Activated T-helper 2 cell treated with anti-CD3 and anti-CD28 coated beads, Interferon-gamma antibody, Interleukin-2, Interleukin-4, amounts not matched to agents 10 μg/mL and 5 μg/mL and 100 μg/mL, durations not matched to agents 14 hours and 24 hours and 36 hours (primary cell): ENCODE measurements around the gene TRPM7. TPM values are rescaled to one million over a fixed set of nuclear protein-coding genes. Genes with fewer than 3 reads are reported as not detected.
A peak's percentile ranks its signal among the peaks of the same experiment; 100 is the strongest.
"Not testable (repeated sequence)": the region's sequence is repeated elsewhere in the genome, so short reads cannot be mapped to it uniquely, and the experiment has no call there.

Experiments
- DNase-seq: peaks from one replicate; pipeline ENCODE4 v3.0.0; 2021; ENCODE audit warnings: low spot score
- H3K27ac Mint-ChIP-seq: one replicate; pipeline ENCODE4 v1.8.0; 2021; ENCODE audit warnings: mixed read lengths
- H3K27me3 Mint-ChIP-seq: one replicate; pipeline ENCODE4 v1.8.0; 2021; ENCODE audit warnings: low read depth, mixed read lengths
- H3K36me3 Mint-ChIP-seq: one replicate; pipeline ENCODE4 v1.8.0; 2021; ENCODE audit warnings: low read depth, mixed read lengths
- H3K4me1 Mint-ChIP-seq: one replicate; pipeline ENCODE4 v1.8.0; 2021; ENCODE audit warnings: low read depth, mixed read lengths
- H3K4me3 Mint-ChIP-seq: one replicate; pipeline ENCODE4 v1.8.0; 2021; ENCODE audit warnings: low read depth, mild to moderate bottlenecking, moderate library complexity, mixed read lengths
- H3K9me3 Mint-ChIP-seq: one replicate; pipeline ENCODE4 v1.8.0; 2021; ENCODE audit warnings: mixed read lengths
- intact Hi-C: fragments of 100-400 bp; cut with micrococcal nuclease; formaldehyde crosslinking; loops from one replicate; pipeline ENCODE4 v1.15.1; 2023
- total RNA-seq: library from RNA; stranded (reverse); gene quantifications from 2 replicates; pipeline ENCODE4 v1.2.3, GENCODE V29; 2022

The TRPM7 gene, protein sequence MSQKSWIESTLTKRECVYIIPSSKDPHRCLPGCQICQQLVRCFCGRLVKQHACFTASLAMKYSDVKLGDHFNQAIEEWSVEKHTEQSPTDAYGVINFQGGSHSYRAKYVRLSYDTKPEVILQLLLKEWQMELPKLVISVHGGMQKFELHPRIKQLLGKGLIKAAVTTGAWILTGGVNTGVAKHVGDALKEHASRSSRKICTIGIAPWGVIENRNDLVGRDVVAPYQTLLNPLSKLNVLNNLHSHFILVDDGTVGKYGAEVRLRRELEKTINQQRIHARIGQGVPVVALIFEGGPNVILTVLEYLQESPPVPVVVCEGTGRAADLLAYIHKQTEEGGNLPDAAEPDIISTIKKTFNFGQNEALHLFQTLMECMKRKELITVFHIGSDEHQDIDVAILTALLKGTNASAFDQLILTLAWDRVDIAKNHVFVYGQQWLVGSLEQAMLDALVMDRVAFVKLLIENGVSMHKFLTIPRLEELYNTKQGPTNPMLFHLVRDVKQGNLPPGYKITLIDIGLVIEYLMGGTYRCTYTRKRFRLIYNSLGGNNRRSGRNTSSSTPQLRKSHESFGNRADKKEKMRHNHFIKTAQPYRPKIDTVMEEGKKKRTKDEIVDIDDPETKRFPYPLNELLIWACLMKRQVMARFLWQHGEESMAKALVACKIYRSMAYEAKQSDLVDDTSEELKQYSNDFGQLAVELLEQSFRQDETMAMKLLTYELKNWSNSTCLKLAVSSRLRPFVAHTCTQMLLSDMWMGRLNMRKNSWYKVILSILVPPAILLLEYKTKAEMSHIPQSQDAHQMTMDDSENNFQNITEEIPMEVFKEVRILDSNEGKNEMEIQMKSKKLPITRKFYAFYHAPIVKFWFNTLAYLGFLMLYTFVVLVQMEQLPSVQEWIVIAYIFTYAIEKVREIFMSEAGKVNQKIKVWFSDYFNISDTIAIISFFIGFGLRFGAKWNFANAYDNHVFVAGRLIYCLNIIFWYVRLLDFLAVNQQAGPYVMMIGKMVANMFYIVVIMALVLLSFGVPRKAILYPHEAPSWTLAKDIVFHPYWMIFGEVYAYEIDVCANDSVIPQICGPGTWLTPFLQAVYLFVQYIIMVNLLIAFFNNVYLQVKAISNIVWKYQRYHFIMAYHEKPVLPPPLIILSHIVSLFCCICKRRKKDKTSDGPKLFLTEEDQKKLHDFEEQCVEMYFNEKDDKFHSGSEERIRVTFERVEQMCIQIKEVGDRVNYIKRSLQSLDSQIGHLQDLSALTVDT (N-terminal part only)
- total RNA-seq, result 42.3 and 43.1 TPM in 2 replicates

DNA sequence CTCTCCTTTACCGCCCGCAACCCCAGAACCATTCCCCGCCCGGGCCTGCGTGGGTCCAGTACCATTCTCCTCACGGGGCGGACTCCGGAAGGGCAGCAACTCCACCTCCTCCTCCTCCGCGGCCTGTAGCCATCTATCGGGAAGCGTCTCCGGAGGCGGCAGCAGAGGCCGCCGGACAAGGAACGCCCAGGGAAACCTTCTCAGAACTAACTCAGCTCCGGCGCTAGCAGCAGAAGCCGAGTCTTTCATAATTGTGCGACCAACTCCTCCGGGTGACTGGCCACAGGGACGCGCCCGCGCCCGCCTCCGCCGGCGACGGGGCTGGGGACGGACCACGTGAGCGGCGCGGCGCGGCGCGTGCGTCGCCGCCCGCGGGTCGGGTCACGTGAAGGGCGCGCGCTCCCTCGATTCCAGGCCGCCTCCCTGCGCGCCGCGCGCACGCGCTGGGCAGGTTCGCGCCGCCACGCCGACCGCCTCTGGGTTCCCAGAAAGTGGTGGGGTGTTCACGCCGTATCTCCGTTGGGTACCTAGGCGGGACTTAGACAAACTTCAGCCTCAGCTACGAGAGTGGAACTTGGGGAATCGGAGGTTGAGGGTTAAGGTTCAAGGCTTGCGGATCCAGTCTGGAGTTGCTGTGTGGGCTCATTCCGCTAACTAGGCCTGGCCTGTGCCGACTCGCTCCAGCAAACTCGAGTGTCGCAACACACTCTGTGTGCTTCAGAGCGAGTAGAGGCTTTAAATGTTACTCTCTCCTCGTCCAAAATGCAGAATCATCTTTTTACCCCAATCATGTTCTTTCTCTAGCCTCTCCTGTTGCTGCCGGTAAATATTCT lies at the start of gene TRPM7:
TSS of gene TRPM7 (minus strand) at position 329 of the 833 bp plus-strand sequence. CDS start at position 65, 264 bp downstream.
- H3K27me3 Mint-ChIP-seq, result no peaks in the 10 kb centered on the region
- peaks cover 37% of the 10 kb centered on the region for H3K4me1 Mint-ChIP-seq

DNA sequence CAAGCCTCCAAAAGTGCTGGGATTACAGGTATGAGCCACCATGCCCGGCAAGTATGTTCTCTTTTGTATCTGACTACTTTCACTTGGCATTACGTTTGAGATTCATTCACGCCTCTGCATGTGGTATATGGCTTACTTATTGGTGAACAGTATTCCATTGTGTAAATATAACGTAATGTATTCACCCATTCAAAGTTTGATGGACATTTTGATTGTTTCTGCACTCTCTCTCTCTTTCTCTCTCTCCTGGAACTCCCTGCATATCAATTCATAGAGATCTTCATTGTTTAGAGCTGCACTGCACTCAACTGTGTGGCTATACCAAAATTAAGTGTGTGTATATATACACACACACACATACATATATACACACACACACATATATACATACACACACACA lies 48.6 kb upstream of the TRPM7 start:
- Mint-ChIP-seq H3K36me3 (peaks cover 53% of the 10 kb centered on the region), H3K27me3 (no peaks in the 10 kb centered on the region), H3K4me1 (no peaks in the 10 kb centered on the region), H3K9me3 (no peaks in the 10 kb centered on the region), H3K4me3 (no peak overlapping the region), H3K27ac (no peak overlapping the region)
- intact Hi-C loops, result no loop called here
- no peak for DNase-seq

More for the DNA sequence above, at the start of gene TRPM7:
- Mint-ChIP-seq H3K4me3 (peak within 1 kb of the TSS; percentile 99), H3K27ac (peak within 1 kb of the TSS; percentile 98), H3K36me3 (peaks cover 39% of the 10 kb centered on the region), H3K9me3 (no peaks in the 10 kb centered on the region)
- intact Hi-C loops, result loop anchor here (1.0 to 2.0 kb wide), 3 partner anchors 79 to 221 kb away; partner anchors contain the start of gene SPPL2A
- DNase-seq, result peak; percentile 88

- Mint-ChIP-seq H3K4me1 (peaks cover 10% of the 10 kb centered on the region), H3K27me3 (no peaks in the 10 kb centered on the region), H3K9me3 (no peaks in the 10 kb centered on the region), H3K4me3 (no peak overlapping the region), H3K27ac (no peak overlapping the region), H3K36me3 (peaks cover 56% of the 10 kb centered on the region)
- DNase-seq, result no peak
- intact Hi-C loops, result no loop called here
These were observed 39.7 kb upstream of the TRPM7 start for GRCh38 chr15:50726315-50726714.

DNA sequence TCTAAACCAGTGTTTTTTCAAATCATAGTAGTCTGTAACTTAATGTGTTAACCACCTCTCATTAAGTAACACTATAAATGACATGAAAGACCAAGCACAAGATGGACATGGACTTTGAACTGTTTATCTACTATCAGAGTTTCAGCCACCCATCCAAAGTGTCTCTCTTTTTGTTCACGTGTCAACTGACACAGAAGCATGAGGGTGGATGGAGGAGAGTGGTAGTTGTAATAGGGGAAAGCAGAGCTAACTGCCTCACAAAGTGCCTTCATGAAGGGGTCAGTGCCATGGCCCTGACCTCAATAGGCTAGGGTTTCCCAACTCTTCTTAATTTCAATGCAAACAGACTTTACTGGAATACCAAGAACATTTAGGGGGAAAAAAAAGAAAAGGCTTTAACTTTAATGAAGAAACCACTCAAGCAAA lies 32.1 kb upstream of the TRPM7 start:
- DNase-seq, result no peak
- Mint-ChIP-seq H3K4me3 (no peak overlapping the region), H3K27ac (no peak overlapping the region), H3K36me3 (peaks cover 48% of the 10 kb centered on the region), H3K27me3 (no peaks in the 10 kb centered on the region), H3K4me1 (no peaks in the 10 kb centered on the region), H3K9me3 (no peaks in the 10 kb centered on the region)
- intact Hi-C loops, result no loop called here

DNA sequence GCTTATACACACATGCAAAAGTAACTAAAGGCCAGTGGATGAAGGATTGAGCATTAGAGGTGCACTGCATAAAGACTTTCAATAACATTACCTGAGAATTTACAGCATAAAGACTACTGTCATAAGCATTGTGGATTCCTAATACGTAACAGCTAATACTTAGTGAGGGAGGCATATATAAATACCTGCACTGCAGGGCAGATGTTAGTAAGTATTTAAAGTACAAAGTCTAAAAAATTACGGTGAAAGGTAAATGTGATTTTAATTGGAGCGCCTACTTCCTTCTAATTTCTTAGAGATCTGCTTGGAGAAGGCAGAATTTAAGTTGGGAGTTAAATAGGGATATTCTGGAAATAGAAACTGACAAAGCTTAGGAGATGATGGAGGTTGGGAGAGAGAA lies 25.4 kb upstream of the TRPM7 start:
- Mint-ChIP-seq H3K27ac (no peak overlapping the region), H3K27me3 (no peaks in the 10 kb centered on the region), H3K36me3 (peaks cover 38% of the 10 kb centered on the region), H3K4me3 (no peak overlapping the region), H3K9me3 (no peaks in the 10 kb centered on the region), H3K4me1 (no peaks in the 10 kb centered on the region)
- intact Hi-C loops, result no loop called here
- DNase-seq, result no peak

DNA sequence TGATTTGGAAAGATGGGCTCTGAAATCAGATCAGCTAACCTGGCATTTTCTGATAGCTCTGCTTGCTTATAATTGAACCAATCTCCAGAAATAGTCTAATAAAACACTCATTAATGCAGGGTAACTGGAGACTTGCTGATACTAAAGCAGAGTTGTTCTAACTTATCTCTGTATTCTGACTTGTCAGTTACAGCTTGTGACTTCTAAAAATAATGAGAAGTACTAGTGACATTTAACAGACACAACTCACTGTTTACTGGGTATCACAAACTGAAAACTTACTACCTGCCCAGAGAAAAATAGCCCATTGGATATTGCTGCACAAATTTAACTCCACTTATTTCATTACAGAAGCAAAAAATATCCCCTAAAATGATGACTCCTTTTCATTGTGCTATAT lies 24.0 kb upstream of the TRPM7 start:
- peaks cover 45% of the 10 kb centered on the region for H3K36me3 Mint-ChIP-seq
- no peak overlapping the region for H3K4me3 Mint-ChIP-seq
- intact Hi-C loops, result no loop called here
- H3K27me3 Mint-ChIP-seq, result no peaks in the 10 kb centered on the region
- no peak overlapping the region for H3K27ac Mint-ChIP-seq
- H3K9me3 Mint-ChIP-seq, result no peaks in the 10 kb centered on the region
- DNase-seq, result no peak
- no peaks in the 10 kb centered on the region for H3K4me1 Mint-ChIP-seq

DNA sequence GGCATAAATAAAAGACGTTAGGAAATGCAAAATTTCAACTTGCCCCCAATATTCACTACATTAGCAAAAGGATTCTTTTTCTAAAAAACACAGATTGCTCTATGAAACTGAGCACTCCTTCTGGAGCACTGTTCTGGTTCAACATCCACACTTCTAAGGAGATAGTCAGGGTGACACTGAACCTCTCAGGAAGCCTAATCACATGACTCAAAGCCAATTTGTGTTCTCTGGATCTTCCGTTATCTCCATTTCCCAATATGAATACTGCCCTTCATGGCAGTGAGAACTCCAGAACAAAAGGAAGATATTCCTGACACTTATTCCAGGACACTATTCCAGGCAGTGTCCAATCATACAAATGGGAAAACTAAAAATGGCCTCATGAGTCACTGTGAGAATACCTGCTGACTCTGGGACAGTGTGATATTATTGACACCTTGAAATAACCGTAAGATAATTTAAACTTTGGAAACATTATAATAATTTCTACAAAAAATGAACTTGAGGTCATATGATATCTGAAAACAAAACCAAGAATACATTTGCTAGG lies 21.4 kb upstream of the TRPM7 start:
- no peak for DNase-seq
- Mint-ChIP-seq H3K9me3 (no peaks in the 10 kb centered on the region), H3K27me3 (no peaks in the 10 kb centered on the region), H3K4me1 (no peaks in the 10 kb centered on the region), H3K27ac (no peak overlapping the region), H3K4me3 (no peak overlapping the region), H3K36me3 (peaks cover 45% of the 10 kb centered on the region)
- intact Hi-C loops, result no loop called here

DNA sequence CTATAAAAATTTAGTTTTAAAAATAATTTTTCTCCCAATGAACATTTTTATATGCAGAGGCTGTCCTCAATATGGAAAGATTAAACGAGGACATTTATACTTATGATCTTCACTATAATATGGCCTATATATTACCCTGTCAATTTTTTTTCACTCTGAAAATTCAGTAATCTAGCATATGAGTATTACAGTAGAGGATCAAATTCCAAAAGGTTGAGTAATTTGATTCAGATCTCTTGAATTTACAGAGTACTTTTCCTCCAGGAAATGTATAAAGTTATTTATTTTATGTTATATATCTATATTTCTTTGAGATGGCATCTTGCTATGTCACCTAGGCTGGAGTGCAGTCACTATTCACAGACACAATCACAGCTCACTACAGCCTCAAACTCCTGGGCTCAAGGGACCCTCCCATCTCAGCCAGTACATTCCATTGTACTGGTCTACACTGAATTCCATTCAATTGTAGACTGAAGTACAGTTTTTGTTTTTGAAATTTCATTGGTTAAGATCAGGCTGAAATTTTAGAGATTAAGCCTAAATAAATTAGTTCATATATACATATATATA lies 16.3 kb upstream of the TRPM7 start:
- intact Hi-C loops, result no loop called here
- Mint-ChIP-seq H3K9me3 (no peaks in the 10 kb centered on the region), H3K36me3 (peaks cover 29% of the 10 kb centered on the region), H3K4me1 (no peaks in the 10 kb centered on the region), H3K27ac (no peak overlapping the region), H3K27me3 (no peaks in the 10 kb centered on the region), H3K4me3 (no peak overlapping the region)
- no peak for DNase-seq

GRCh38 chr15:50698101-50698500 lies 11.5 kb upstream of the TRPM7 start:
- intact Hi-C loops, result no loop called here
- Mint-ChIP-seq H3K27ac (no peak overlapping the region), H3K4me1 (no peaks in the 10 kb centered on the region), H3K36me3 (peaks cover 6% of the 10 kb centered on the region), H3K4me3 (no peak overlapping the region), H3K27me3 (no peaks in the 10 kb centered on the region), H3K9me3 (no peaks in the 10 kb centered on the region)
- DNase-seq, result no peak

GRCh38 chr15:50697109-50697797 lies 10.7 kb upstream of the TRPM7 start:
- no peak overlapping the region for H3K4me3 Mint-ChIP-seq
- intact Hi-C loops, result no loop called here
- DNase-seq, result no peak
- peaks cover 3% of the 10 kb centered on the region for H3K36me3 Mint-ChIP-seq
- no peaks in the 10 kb centered on the region for H3K4me1 Mint-ChIP-seq
- H3K27ac Mint-ChIP-seq, result no peak overlapping the region
- H3K9me3 Mint-ChIP-seq, result no peaks in the 10 kb centered on the region
- H3K27me3 Mint-ChIP-seq, result no peaks in the 10 kb centered on the region

- DNase-seq, H3K4me3 Mint-ChIP-seq, H3K9me3 Mint-ChIP-seq, H3K27me3 Mint-ChIP-seq, H3K27ac Mint-ChIP-seq, intact Hi-C loops, H3K36me3 Mint-ChIP-seq, H3K4me1 Mint-ChIP-seq: not testable (repeated sequence)
These were observed 8.1 kb upstream of the TRPM7 start for GRCh38 chr15:50694634-50695165.
